IMR-90 (cell line): ENCODE results near the gene NAB2. TPM values are rescaled to one million over a fixed set of nuclear protein-coding genes. Genes with fewer than 3 reads are reported as not detected.
A peak's percentile ranks its signal among the peaks of the same experiment; 100 is the strongest.

Experiments
- ATAC-seq: fragments of 200-7000 bp; cut with Tn5 transposase; 2 replicates; pipeline ENCODE4 v1.9.1; 2020; ENCODE audit warnings: low read depth, mild to moderate bottlenecking, moderate library complexity
- BruUV-seq: library from RNA; stranded (reverse); fragments of 400-500 nt; replicated peaks from 2 replicates; lab custom pipeline; 2021; lab: Mats Ljungman, UMichigan
- CTCF ChIA-PET: fragments of 300-600 bp; formaldehyde crosslinking; extraction: SDS; loops from one replicate; lab custom pipeline; 2021; ENCODE audit warnings: antibody characterized with exemption; lab: Yijun Ruan, JAX
- POLR2A ChIA-PET: fragments of 300-600 bp; sonication (Branson Sonifier 250); formaldehyde crosslinking; loops from one replicate; lab custom pipeline; 2022; ENCODE audit warnings: antibody characterized with exemption; ENCODE audit not compliant: unreplicated experiment; lab: Charles Lee
- DNase-seq: peaks from one replicate; pipeline ENCODE4 v3.0.0; 2013
- H2AFZ ChIP-seq: replicated peaks from 2 replicates; pipeline ENCODE3; 2013; ENCODE audit warnings: low read length, mild to moderate bottlenecking; ENCODE audit not compliant: poor library complexity
- H2AK5ac ChIP-seq: 2 replicates; pipeline ENCODE4 v1.6.1; 2013; ENCODE audit warnings: low read depth, low read length, inconsistent platforms
- H2AK9ac ChIP-seq: replicated peaks from 2 replicates; pipeline ENCODE3; 2013; ENCODE audit warnings: mild to moderate bottlenecking, low read depth, low read length, moderate library complexity; ENCODE audit not compliant: poor library complexity
- H2BK120ac ChIP-seq: 2 replicates; pipeline ENCODE4 v1.6.1; 2013; ENCODE audit warnings: low read depth, low read length, inconsistent platforms
- H2BK15ac ChIP-seq: 3 replicates; pipeline ENCODE4 v1.6.1; 2013; ENCODE audit warnings: low read depth, low read length, inconsistent platforms
- H2BK20ac ChIP-seq: 2 replicates; pipeline ENCODE4 v1.6.1; 2013; ENCODE audit warnings: low read depth, mild to moderate bottlenecking, inconsistent platforms, low read length, moderate library complexity
- H2BK5ac ChIP-seq: 2 replicates; pipeline ENCODE4 v1.6.1; 2013; ENCODE audit warnings: mild to moderate bottlenecking, low read depth, low read length, inconsistent platforms; ENCODE audit not compliant: poor library complexity, severe bottlenecking
- H3K14ac ChIP-seq: replicated peaks from 2 replicates; pipeline ENCODE4 v1.6.1; 2013; ENCODE audit warnings: low read depth, low read length, inconsistent platforms
- H3K18ac ChIP-seq: 2 replicates; pipeline ENCODE4 v1.6.1; 2013; ENCODE audit warnings: low read depth, low read length, control low read depth
- H3K23ac ChIP-seq: 2 replicates; pipeline ENCODE4 v1.6.1; 2013; ENCODE audit warnings: low read depth, low read length, inconsistent platforms
- H3K27ac ChIP-seq: 2 replicates; pipeline ENCODE4 v1.5.1; 2013; ENCODE audit warnings: mild to moderate bottlenecking, control low read depth, low read length; ENCODE audit not compliant: insufficient read depth
- H3K27me3 ChIP-seq: 2 replicates; pipeline ENCODE4 v1.6.1; 2013; ENCODE audit warnings: low read length; ENCODE audit not compliant: control insufficient read depth, insufficient read depth
- H3K36me3 ChIP-seq: 2 replicates; pipeline ENCODE4 v1.6.1; 2013; ENCODE audit warnings: low read length, mixed read lengths; ENCODE audit not compliant: control insufficient read depth, insufficient read depth
- H3K4ac ChIP-seq: 2 replicates; pipeline ENCODE4 v1.6.1; 2013; ENCODE audit warnings: low read depth, low read length, inconsistent platforms
- H3K4me1 ChIP-seq: 2 replicates; pipeline ENCODE4 v1.6.1; 2013; ENCODE audit warnings: low read length, mixed read lengths; ENCODE audit not compliant: control insufficient read depth, insufficient read depth
- H3K4me2 ChIP-seq: 2 replicates; pipeline ENCODE4 v1.6.1; 2013; ENCODE audit warnings: low read depth, mild to moderate bottlenecking, control low read depth, low read length, moderate library complexity
- H3K4me3 ChIP-seq: 2 replicates; pipeline ENCODE4 v1.5.1; 2013; ENCODE audit warnings: low read depth, mild to moderate bottlenecking, control low read depth, low read length, moderate library complexity; ENCODE audit not compliant: insufficient read depth
- H3K56ac ChIP-seq: 2 replicates; pipeline ENCODE4 v1.6.1; 2013; ENCODE audit warnings: low read length, inconsistent platforms; ENCODE audit not compliant: insufficient read depth; ENCODE audit errors: extremely low read depth
- H3K79me1 ChIP-seq, 2 experiments: 2 replicates each; pipeline ENCODE4 v1.6.1; 2013; ENCODE audit warnings: low read length in 2 of 2, inconsistent platforms in 1 of 2, low read depth in 1 of 2
- H3K9ac ChIP-seq: 2 replicates; pipeline ENCODE4 v1.6.1; 2013; ENCODE audit warnings: low read depth, low read length, control low read depth
- H3K9me1 ChIP-seq: 2 replicates; pipeline ENCODE4 v1.6.1; 2013; ENCODE audit warnings: low read length, inconsistent platforms; ENCODE audit not compliant: insufficient read depth
- H3K9me3 ChIP-seq: 2 replicates; pipeline ENCODE4 v1.6.1; 2013; ENCODE audit warnings: low read length; ENCODE audit not compliant: control insufficient read depth, insufficient read depth
- H4K20me1 ChIP-seq: 2 replicates; pipeline ENCODE4 v1.6.1; 2013; ENCODE audit warnings: low read length, inconsistent platforms; ENCODE audit not compliant: insufficient read depth
- H4K5ac ChIP-seq: 2 replicates; pipeline ENCODE4 v1.6.1; 2013; ENCODE audit warnings: mild to moderate bottlenecking, low read depth, low read length, control low read depth
- H4K8ac ChIP-seq, 2 experiments: 2 replicates each; pipeline ENCODE4 v1.6.1; 2013; ENCODE audit warnings: low read depth in 2 of 2, low read length in 2 of 2, control low read depth in 1 of 2, inconsistent platforms in 1 of 2
- H4K91ac ChIP-seq: 2 replicates; pipeline ENCODE4 v1.6.1; 2013; ENCODE audit warnings: low read depth, low read length, inconsistent platforms; ENCODE audit not compliant: insufficient read depth
- CEBPB ChIP-seq: IDR thresholded peaks from 2 replicates; pipeline ENCODE4 v1.6.1; 2012; ENCODE audit warnings: low read depth, low read length, improper control_type of control experiment
- CHD1 ChIP-seq: IDR thresholded peaks from 2 replicates; pipeline ENCODE4 v1.6.1; 2012; ENCODE audit warnings: low read depth, low read length, improper control_type of control experiment
- CTCF ChIP-seq: conservative IDR thresholded peaks from 2 replicates; pipeline ENCODE4 v1.5.1; 2012; ENCODE audit warnings: mild to moderate bottlenecking, low read depth, low read length, improper control_type of control experiment
- FOS ChIP-seq: fragments of 150-350 bp; IDR thresholded peaks from 2 replicates; pipeline ENCODE4 v1.6.1; 2016; ENCODE audit warnings: low read depth, low read length
- MAFK ChIP-seq: IDR thresholded peaks from 2 replicates; pipeline ENCODE4 v1.6.1; 2012; ENCODE audit warnings: low read depth, low read length, improper control_type of control experiment
- MXI1 ChIP-seq: IDR thresholded peaks from 2 replicates; pipeline ENCODE4 v1.6.1; 2012; ENCODE audit warnings: low read depth, mild to moderate bottlenecking, low read length, moderate library complexity, borderline replicate concordance
- NFE2L2 ChIP-seq: fragments of 150-350 bp; IDR thresholded peaks from 2 replicates; pipeline ENCODE4 v1.6.1; 2016; ENCODE audit warnings: low read depth, mild to moderate bottlenecking, low read length
- POLR2A ChIP-seq: IDR thresholded peaks from 2 replicates; pipeline ENCODE4 v1.6.1; 2012; ENCODE audit warnings: mild to moderate bottlenecking, low read depth, low read length
- RAD21 ChIP-seq: IDR thresholded peaks from 2 replicates; pipeline ENCODE4 v1.6.1; 2012; ENCODE audit warnings: low read length, improper control_type of control experiment
- RFX5 ChIP-seq: IDR thresholded peaks from 2 replicates; pipeline ENCODE4 v1.8.0; 2012; ENCODE audit warnings: low read depth, mild to moderate bottlenecking, low read length, moderate library complexity
- SMC3 ChIP-seq: fragments of 150-350 bp; IDR thresholded peaks from 2 replicates; pipeline ENCODE4 v1.6.1; 2016; ENCODE audit warnings: low read depth, mild to moderate bottlenecking, antibody characterized with exemption, low read length, moderate library complexity
- WGBS, 2 experiments: methylation state at CpG; one replicate each; pipeline versions ENCODE4 v1.1.5 to v1.1.7; 2013; ENCODE audit warnings: missing lambda C conversion rate in 2 of 2; ENCODE audit not compliant: insufficient read length in 1 of 2; ENCODE audit errors: extremely low coverage in 2 of 2; 5-methylcytosine and 5-hydroxymethylcytosine counted together
- dilution Hi-C: fragments of 300-500 bp; cut with HindIII; formaldehyde crosslinking; loops from one replicate; pipeline ENCODE4 v1.14.3; 2018; ENCODE audit warnings: low sequenced_read_pairs; ENCODE audit not compliant: unreplicated experiment
- in situ Hi-C: fragments of 300-500 bp; cut with MboI; formaldehyde crosslinking; loops from 3 replicates; pipeline ENCODE4 v1.14.3; 2019; ENCODE audit warnings: low sequenced_read_pairs, inconsistent platforms, mixed read lengths
- intact Hi-C: fragments of 100-400 bp; cut with micrococcal nuclease; formaldehyde crosslinking; loops from 2 replicates; pipeline ENCODE4 v1.10.0; 2022
- polyA plus RNA-seq, 3 experiments: library from polyadenylated mRNA; depleted of rRNA; stranded (reverse); fragments of >200 nt; gene quantifications; 2 replicates each; pipeline ENCODE4 v1.2.3, GENCODE V29; 2012; ENCODE audit warnings: low replicate concordance in 1 of 3
- total RNA-seq: library from RNA; depleted of rRNA; stranded (reverse); fragments of >200 nt; gene quantifications from 2 replicates; pipeline ENCODE4 v1.2.3, GENCODE V29; 2012
- TF ChIP-seq, protein P1 (sequence below): fragments of 150-350 bp; IDR thresholded peaks from 2 replicates; pipeline ENCODE4 v1.6.1; 2016; ENCODE audit warnings: low read depth, mild to moderate bottlenecking, low read length, moderate library complexity, borderline replicate concordance

The NAB2 gene
- total and polyA plus RNA-seq, 2 of the 4 experiments (the other 2 are of a cell fraction) = 65.1 to 68.8 TPM

DNA sequence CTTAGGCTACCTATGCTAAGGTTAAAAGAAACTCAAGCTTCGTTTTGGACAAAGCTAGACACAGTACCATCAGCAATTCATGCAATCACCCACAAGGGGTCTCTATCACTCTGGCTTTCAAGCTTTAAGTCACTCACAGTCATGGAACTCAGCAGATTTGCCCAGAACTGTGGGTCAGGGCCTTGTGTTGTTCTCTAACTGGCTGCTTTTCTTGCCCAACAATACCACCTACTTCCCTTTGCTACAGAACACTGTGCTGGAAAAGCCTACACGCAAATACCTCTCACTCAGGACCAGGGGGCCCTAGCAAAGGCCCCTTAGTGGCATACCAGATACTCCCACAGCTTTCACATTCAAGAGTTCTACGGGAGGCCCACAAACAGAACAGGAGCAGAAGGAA, 19.4 kb upstream of the NAB2 start:
- H3K79me1 ChIP-seq = peaks cover 5 to 11% of the 10 kb centered on the region in 2 experiments; a peak in 2 of 4 replicates
- H2AFZ ChIP-seq = peak overlapping the region; percentile 53
- ATAC-seq (peak; percentile 99), DNase-seq (peak; percentile 87)
- no peaks in the 10 kb centered on the region for H3K9me1 ChIP-seq
- H3K4me1 ChIP-seq = peaks cover 3% of the 10 kb centered on the region
- peak overlapping the region; percentile 32 for H4K5ac ChIP-seq
- H4K91ac ChIP-seq = peak overlapping the region; percentile 57; the same call in 1 of the 2 replicates
- no peak overlapping the region for H3K4me2 ChIP-seq
- H2BK5ac ChIP-seq = peak overlapping the region; percentile 20
- dilution Hi-C loops (no loop called here), intact Hi-C loops (loop anchor here (1.0 to 5.0 kb wide), 5 partner anchors 24 to 168 kb away; a partner anchor contains a TSS), in situ Hi-C loops (loop anchor here (5.0 to 10.0 kb wide), 3 partner anchors 43 to 315 kb away; partner anchors contain the start of genes PRIM1 and STAT6)
- POLR2A ChIA-PET = interaction anchor here (1.3 kb wide), 1 partner anchor 42 kb away, joined by 12 read pairs; the partner anchor contains the start of gene STAT6
- H3K4me3 ChIP-seq = no peak overlapping the region
- no peak overlapping the region; the same call in 2 of the 3 replicates for H2BK15ac ChIP-seq
- H3K14ac ChIP-seq = peak overlapping the region; percentile 72
- H3K56ac ChIP-seq = no peak overlapping the region
- peaks cover 2% of the 10 kb centered on the region for H3K36me3 ChIP-seq
- H4K20me1 ChIP-seq = no peaks in the 10 kb centered on the region
- peak overlapping the region; percentile 45 for H2AK9ac ChIP-seq
- H3K4ac ChIP-seq = peak overlapping the region; percentile 66
- peak overlapping the region in 1 of 2 experiments; percentile 27; a peak in 1 of 4 replicates for H4K8ac ChIP-seq
- H3K23ac ChIP-seq = no peak overlapping the region
- H2AK5ac ChIP-seq = no peak overlapping the region
- H3K18ac ChIP-seq = peak overlapping the region; percentile 38; the same call in 1 of the 2 replicates
- H3K9ac ChIP-seq = peak overlapping the region; percentile 47
- H3K27ac ChIP-seq = peak overlapping the region; percentile 70
- TF ChIP-seq FOS = no peak
- TF ChIP-seq POLR2A = no peak; the same call in 1 of the 2 replicates
- TF ChIP-seq NFE2L2 = 0 out of 2 replicates have a peak, but pooled peaks have one; percentile 8
- no peak for TF ChIP-seq CHD1
- TF ChIP-seq RFX5 = no peak
- TF ChIP-seq, protein P1, sequence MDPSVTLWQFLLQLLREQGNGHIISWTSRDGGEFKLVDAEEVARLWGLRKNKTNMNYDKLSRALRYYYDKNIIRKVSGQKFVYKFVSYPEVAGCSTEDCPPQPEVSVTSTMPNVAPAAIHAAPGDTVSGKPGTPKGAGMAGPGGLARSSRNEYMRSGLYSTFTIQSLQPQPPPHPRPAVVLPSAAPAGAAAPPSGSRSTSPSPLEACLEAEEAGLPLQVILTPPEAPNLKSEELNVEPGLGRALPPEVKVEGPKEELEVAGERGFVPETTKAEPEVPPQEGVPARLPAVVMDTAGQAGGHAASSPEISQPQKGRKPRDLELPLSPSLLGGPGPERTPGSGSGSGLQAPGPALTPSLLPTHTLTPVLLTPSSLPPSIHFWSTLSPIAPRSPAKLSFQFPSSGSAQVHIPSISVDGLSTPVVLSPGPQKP = no peak
- peak; percentile 91 for TF ChIP-seq CTCF
- peak; percentile 97 for TF ChIP-seq SMC3
- peak; percentile 54; the same call in 1 of the 2 replicates for TF ChIP-seq CEBPB
- TF ChIP-seq RAD21 = peak; percentile 96
- peak; percentile 42; the same call in 1 of the 2 replicates for TF ChIP-seq MAFK
- no peak for TF ChIP-seq MXI1
- H2BK20ac ChIP-seq = peak overlapping the region; percentile 56; the same call in 1 of the 2 replicates
- H3K9me3 ChIP-seq = no peaks in the 10 kb centered on the region
- CTCF ChIA-PET = interaction anchor here (0.7 to 1.5 kb wide), 11 partner anchors 9 to 106 kb away, joined by 3 to 24 read pairs (median 4); partner anchors contain the start of genes NEMP1 and STAT6
- no peaks in the 10 kb centered on the region for H3K27me3 ChIP-seq
- no TSS peak for BruUV-seq
- WGBS, 2 experiments = 16% methylated on average over 2 of the region's 3 CpGs; no CpG with 5 or more reads in 1 of the 2 experiments
- H2BK120ac ChIP-seq = peak overlapping the region; percentile 38; the same call in 1 of the 2 replicates
